GM12878 (cell line): ENCODE measurements around the gene SLC6A16. TPM values are rescaled to one million over a fixed set of nuclear protein-coding genes. Genes with fewer than 3 reads are reported as not detected.

ENCODE experiments used
- ATF7 ChIP-seq: fragments of 450-650 bp; IDR thresholded peaks from 2 replicates; pipeline ENCODE4 v1.6.1; 2016; ENCODE audit warnings: low read depth, mild to moderate bottlenecking
- LARP7 ChIP-seq: fragments of 450-650 bp; IDR thresholded peaks from 2 replicates; pipeline ENCODE4 v1.6.1; 2017; ENCODE audit warnings: mild to moderate bottlenecking
- NBN ChIP-seq: fragments of 450-650 bp; IDR thresholded peaks from 2 replicates; pipeline ENCODE4 v1.6.1; 2016
- PML ChIP-seq: IDR thresholded peaks from 2 replicates; pipeline ENCODE4 v1.6.1; 2012; ENCODE audit warnings: low read length, inconsistent platforms
- SREBF2 ChIP-seq: IDR thresholded peaks from 2 replicates; pipeline ENCODE4 v1.6.1; 2012; ENCODE audit warnings: mild to moderate bottlenecking, low read length
- TBL1XR1 ChIP-seq: IDR thresholded peaks from 2 replicates; pipeline ENCODE4 v1.6.1; 2012; ENCODE audit warnings: low read depth, low read length, improper control_type of control experiment
- ZNF274 ChIP-seq: IDR thresholded peaks from one replicate; pipeline ENCODE4 v1.8.0; 2011; ENCODE audit not compliant: insufficient read length, insufficient read depth
- polyA plus RNA-seq, 11 experiments: library from polyadenylated mRNA; depleted of rRNA in 4 of 11; unstranded in 6 of 11; stranded (reverse) in 5 of 11; fragments of >200 nt; fragmentation: Nextera tagmentation in 4 of 11; fragmentation: Illumina TruSeq in 1 of 11; extraction: Ambion mirVana in 4 of 11; extraction: Trizol in 1 of 11; gene quantifications; 1 replicate in 1 of 11; 2 replicates in 10 of 11; pipeline versions ENCODE4 v1.2.1 to v1.2.3, GENCODE V29; 2011 to 2016; ENCODE audit warnings: inconsistent platforms in 2 of 11, missing spikeins in 2 of 11, low read depth in 1 of 11
- total RNA-seq, 4 experiments: library from RNA; depleted of rRNA in 3 of 4; stranded (reverse); fragments of >200 nt in 3 of 4; fragmentation: Illumina TruSeq in 1 of 4; extraction: Trizol in 1 of 4; gene quantifications; 2 replicates each; pipeline versions ENCODE4 v1.2.1 to v1.2.3, GENCODE V29; 2013 to 2021
- TF ChIP-seq, protein P1 (sequence below): fragments of 450-650 bp; IDR thresholded peaks from 2 replicates; pipeline ENCODE4 v1.6.1; 2016; ENCODE audit warnings: mild to moderate bottlenecking
- TF ChIP-seq, protein P2 (sequence below): fragments of 450-650 bp; IDR thresholded peaks from 2 replicates; pipeline ENCODE4 v1.6.1; 2017; ENCODE audit warnings: mild to moderate bottlenecking, low read depth, inconsistent platforms; ENCODE audit not compliant: poor library complexity, severe bottlenecking
- TF ChIP-seq, protein P3 (sequence below): IDR thresholded peaks from 2 replicates; pipeline ENCODE4 v1.6.1; 2011; ENCODE audit warnings: low read depth, low read length, improper control_type of control experiment, borderline replicate concordance
- TF ChIP-seq, protein P4 (sequence below): fragments of 450-650 bp; conservative IDR thresholded peaks from 2 replicates; pipeline ENCODE4 v1.6.1; 2017; ENCODE audit warnings: mild to moderate bottlenecking, moderate library complexity
- TF ChIP-seq, protein P5 (sequence below): fragments of 450-650 bp; IDR thresholded peaks from 2 replicates; pipeline ENCODE4 v1.6.1; 2016; ENCODE audit warnings: mild to moderate bottlenecking
- TF ChIP-seq, protein P6 (sequence below): IDR thresholded peaks from 2 replicates; pipeline ENCODE4 v1.6.1; 2012; ENCODE audit warnings: low read depth, low read length, improper control_type of control experiment
- TF ChIP-seq, protein P7 (sequence below): IDR thresholded peaks from 2 replicates; pipeline ENCODE4 v1.6.1; 2012; ENCODE audit warnings: low read length, inconsistent platforms
- TF ChIP-seq, protein P8 (sequence below): IDR thresholded peaks from 2 replicates; pipeline ENCODE4 v1.6.1; 2012; ENCODE audit warnings: low read depth, low read length, improper control_type of control experiment
- TF ChIP-seq, protein P9 (sequence below): fragments of 450-650 bp; IDR thresholded peaks from 2 replicates; pipeline ENCODE4 v1.6.1; 2018; ENCODE audit warnings: mild to moderate bottlenecking, low read depth, moderate library complexity; ENCODE audit not compliant: partially characterized antibody

The SLC6A16 gene
- total and polyA plus RNA-seq, 10 of the 15 experiments (the other 5 are each of a cell fraction or from before 2014, with no cell fraction given) = 0.23 to 3.2 (median 0.54) TPM

DNA sequence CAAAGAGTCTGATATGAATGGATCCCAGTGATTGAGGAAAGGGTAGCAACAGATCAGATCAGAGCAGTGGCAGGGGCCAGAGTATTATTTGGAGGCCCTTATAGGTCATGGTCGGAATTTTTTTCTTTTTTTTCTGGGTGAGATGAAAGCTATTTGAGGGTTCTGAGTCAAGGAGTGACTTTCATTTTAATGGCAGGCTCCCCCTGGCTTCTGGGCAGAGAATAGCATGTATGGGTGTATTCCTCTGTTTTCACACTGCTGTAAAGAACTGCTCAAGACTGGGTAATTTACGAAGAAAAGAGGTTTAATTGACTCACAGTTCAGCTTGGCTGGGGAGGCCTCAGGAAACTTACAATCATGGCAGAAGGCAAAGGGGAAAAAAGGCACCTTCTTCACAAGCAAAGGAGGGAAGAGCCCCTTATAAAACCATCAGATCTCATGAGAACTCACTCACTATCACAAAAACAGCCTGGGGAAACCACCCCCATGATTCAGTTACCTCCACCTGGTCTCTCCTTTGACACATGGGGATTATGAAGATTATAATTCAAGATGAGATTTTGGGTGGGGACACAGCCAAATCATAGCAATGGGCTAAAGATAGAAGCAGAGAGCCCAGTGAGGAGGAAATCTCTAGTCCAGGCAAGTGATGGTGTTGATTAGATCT, 3.0 kb upstream of the SLC6A16 start (continued):
- TF ChIP-seq, protein P1, sequence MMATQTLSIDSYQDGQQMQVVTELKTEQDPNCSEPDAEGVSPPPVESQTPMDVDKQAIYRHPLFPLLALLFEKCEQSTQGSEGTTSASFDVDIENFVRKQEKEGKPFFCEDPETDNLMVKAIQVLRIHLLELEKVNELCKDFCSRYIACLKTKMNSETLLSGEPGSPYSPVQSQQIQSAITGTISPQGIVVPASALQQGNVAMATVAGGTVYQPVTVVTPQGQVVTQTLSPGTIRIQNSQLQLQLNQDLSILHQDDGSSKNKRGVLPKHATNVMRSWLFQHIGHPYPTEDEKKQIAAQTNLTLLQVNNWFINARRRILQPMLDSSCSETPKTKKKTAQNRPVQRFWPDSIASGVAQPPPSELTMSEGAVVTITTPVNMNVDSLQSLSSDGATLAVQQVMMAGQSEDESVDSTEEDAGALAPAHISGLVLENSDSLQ = no peak
- TF ChIP-seq, protein P2, sequence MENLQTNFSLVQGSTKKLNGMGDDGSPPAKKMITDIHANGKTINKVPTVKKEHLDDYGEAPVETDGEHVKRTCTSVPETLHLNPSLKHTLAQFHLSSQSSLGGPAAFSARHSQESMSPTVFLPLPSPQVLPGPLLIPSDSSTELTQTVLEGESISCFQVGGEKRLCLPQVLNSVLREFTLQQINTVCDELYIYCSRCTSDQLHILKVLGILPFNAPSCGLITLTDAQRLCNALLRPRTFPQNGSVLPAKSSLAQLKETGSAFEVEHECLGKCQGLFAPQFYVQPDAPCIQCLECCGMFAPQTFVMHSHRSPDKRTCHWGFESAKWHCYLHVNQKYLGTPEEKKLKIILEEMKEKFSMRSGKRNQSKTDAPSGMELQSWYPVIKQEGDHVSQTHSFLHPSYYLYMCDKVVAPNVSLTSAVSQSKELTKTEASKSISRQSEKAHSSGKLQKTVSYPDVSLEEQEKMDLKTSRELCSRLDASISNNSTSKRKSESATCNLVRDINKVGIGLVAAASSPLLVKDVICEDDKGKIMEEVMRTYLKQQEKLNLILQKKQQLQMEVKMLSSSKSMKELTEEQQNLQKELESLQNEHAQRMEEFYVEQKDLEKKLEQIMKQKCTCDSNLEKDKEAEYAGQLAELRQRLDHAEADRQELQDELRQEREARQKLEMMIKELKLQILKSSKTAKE = no peak
- TF ChIP-seq, protein P3, sequence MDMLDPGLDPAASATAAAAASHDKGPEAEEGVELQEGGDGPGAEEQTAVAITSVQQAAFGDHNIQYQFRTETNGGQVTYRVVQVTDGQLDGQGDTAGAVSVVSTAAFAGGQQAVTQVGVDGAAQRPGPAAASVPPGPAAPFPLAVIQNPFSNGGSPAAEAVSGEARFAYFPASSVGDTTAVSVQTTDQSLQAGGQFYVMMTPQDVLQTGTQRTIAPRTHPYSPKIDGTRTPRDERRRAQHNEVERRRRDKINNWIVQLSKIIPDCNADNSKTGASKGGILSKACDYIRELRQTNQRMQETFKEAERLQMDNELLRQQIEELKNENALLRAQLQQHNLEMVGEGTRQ = no peak
- peak; percentile 20; the same call in 1 of the 2 replicates for TF ChIP-seq NBN
- no peak for TF ChIP-seq TBL1XR1
- TF ChIP-seq ATF7 = no peak
- TF ChIP-seq, protein P4, sequence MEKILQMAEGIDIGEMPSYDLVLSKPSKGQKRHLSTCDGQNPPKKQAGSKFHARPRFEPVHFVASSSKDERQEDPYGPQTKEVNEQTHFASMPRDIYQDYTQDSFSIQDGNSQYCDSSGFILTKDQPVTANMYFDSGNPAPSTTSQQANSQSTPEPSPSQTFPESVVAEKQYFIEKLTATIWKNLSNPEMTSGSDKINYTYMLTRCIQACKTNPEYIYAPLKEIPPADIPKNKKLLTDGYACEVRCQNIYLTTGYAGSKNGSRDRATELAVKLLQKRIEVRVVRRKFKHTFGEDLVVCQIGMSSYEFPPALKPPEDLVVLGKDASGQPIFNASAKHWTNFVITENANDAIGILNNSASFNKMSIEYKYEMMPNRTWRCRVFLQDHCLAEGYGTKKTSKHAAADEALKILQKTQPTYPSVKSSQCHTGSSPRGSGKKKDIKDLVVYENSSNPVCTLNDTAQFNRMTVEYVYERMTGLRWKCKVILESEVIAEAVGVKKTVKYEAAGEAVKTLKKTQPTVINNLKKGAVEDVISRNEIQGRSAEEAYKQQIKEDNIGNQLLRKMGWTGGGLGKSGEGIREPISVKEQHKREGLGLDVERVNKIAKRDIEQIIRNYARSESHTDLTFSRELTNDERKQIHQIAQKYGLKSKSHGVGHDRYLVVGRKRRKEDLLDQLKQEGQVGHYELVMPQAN = no peak
- TF ChIP-seq, protein P5, sequence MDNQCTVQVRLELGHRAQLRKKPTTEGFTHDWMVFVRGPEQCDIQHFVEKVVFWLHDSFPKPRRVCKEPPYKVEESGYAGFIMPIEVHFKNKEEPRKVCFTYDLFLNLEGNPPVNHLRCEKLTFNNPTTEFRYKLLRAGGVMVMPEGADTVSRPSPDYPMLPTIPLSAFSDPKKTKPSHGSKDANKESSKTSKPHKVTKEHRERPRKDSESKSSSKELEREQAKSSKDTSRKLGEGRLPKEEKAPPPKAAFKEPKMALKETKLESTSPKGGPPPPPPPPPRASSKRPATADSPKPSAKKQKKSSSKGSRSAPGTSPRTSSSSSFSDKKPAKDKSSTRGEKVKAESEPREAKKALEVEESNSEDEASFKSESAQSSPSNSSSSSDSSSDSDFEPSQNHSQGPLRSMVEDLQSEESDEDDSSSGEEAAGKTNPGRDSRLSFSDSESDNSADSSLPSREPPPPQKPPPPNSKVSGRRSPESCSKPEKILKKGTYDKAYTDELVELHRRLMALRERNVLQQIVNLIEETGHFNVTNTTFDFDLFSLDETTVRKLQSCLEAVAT = no peak
- TF ChIP-seq, protein P6, sequence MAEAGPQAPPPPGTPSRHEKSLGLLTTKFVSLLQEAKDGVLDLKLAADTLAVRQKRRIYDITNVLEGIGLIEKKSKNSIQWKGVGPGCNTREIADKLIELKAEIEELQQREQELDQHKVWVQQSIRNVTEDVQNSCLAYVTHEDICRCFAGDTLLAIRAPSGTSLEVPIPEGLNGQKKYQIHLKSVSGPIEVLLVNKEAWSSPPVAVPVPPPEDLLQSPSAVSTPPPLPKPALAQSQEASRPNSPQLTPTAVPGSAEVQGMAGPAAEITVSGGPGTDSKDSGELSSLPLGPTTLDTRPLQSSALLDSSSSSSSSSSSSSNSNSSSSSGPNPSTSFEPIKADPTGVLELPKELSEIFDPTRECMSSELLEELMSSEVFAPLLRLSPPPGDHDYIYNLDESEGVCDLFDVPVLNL = no peak
- no peak for TF ChIP-seq LARP7
- no peak for TF ChIP-seq ZNF274
- TF ChIP-seq PML = no peak
- TF ChIP-seq, protein P7, sequence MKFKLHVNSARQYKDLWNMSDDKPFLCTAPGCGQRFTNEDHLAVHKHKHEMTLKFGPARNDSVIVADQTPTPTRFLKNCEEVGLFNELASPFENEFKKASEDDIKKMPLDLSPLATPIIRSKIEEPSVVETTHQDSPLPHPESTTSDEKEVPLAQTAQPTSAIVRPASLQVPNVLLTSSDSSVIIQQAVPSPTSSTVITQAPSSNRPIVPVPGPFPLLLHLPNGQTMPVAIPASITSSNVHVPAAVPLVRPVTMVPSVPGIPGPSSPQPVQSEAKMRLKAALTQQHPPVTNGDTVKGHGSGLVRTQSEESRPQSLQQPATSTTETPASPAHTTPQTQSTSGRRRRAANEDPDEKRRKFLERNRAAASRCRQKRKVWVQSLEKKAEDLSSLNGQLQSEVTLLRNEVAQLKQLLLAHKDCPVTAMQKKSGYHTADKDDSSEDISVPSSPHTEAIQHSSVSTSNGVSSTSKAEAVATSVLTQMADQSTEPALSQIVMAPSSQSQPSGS = 0 out of 2 replicates have a peak, but pooled peaks have one; percentile 38
- TF ChIP-seq, protein P8, sequence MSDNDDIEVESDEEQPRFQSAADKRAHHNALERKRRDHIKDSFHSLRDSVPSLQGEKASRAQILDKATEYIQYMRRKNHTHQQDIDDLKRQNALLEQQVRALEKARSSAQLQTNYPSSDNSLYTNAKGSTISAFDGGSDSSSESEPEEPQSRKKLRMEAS = no peak
- no peak for TF ChIP-seq SREBF2
- TF ChIP-seq, protein P9, sequence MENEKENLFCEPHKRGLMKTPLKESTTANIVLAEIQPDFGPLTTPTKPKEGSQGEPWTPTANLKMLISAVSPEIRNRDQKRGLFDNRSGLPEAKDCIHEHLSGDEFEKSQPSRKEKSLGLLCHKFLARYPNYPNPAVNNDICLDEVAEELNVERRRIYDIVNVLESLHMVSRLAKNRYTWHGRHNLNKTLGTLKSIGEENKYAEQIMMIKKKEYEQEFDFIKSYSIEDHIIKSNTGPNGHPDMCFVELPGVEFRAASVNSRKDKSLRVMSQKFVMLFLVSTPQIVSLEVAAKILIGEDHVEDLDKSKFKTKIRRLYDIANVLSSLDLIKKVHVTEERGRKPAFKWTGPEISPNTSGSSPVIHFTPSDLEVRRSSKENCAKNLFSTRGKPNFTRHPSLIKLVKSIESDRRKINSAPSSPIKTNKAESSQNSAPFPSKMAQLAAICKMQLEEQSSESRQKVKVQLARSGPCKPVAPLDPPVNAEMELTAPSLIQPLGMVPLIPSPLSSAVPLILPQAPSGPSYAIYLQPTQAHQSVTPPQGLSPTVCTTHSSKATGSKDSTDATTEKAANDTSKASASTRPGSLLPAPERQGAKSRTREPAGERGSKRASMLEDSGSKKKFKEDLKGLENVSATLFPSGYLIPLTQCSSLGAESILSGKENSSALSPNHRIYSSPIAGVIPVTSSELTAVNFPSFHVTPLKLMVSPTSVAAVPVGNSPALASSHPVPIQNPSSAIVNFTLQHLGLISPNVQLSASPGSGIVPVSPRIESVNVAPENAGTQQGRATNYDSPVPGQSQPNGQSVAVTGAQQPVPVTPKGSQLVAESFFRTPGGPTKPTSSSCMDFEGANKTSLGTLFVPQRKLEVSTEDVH = no peak
